HG02852 (cell line): ENCODE measurements around the gene HES7.

Source experiments
- ATAC-seq: cut with Tn5 transposase; IDR thresholded peaks from one replicate; pipeline ENCODE4 v1.9.1; 2021; ENCODE audit warnings: mild to moderate bottlenecking, moderate library complexity; ENCODE audit not compliant: unreplicated experiment

The HES7 gene

DNA sequence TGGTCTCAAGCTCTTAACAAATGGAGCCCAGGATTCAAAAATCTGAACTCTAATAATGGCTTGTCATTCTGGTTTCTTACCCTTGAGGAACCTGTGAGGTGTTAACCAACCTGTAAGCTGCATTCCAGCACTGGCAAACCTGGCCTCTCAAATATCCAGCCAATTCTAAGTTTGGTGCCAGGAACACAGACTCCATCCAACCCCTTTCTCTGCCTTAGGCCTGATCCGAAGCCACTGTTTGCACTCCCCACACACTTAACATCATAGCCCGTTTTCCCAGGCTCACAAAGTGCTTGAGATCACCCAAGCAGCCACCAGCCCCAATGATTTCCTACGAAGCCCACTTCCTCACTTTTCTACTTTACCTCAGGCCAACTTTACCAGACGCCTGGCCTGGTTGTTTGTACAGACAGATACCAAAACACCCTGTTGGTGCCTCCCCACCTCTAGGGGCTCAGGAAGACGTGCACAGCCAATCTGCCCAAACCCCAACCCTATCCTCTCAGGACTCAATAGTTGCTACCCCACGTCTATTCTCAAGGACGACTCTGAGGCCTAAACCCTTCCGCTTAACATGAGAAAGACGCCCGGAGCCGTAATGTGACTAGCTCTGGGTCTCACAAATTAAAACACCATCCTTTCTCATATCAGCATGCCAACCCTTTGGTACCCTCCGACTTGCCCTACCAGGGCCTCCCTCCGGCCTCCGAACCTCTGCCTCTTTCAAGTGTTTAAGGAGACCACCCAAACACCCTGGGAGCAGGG, 31.5 kb upstream of the HES7 start:
- ATAC-seq: no peak

DNA sequence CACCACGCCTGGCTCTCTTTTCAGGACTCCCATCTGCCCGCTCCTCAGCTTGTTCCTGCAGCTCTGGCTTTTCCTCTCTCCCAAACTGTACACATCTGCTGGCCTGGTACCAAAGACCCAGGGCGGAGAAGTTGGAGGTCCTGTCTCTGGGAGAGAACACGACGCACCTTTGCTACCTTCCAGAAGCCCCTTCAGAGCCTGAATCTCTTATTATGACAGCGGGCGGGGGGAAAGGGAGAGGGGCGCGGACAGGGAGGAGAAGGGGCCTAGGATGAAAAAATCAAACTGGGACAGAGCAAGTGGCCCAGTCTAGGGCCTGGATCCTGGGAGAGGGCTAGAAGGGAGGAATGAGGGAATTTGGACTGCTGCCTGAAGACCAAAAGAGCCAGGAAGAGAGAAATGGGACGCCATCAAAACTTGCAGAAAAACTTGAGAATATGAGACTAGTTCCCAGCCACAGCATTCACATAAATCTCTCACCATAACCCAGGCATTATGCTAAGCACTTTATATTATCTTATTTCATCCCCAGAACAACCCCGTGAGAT, 30.8 kb upstream of the HES7 start:
- ATAC-seq: no peak

DNA sequence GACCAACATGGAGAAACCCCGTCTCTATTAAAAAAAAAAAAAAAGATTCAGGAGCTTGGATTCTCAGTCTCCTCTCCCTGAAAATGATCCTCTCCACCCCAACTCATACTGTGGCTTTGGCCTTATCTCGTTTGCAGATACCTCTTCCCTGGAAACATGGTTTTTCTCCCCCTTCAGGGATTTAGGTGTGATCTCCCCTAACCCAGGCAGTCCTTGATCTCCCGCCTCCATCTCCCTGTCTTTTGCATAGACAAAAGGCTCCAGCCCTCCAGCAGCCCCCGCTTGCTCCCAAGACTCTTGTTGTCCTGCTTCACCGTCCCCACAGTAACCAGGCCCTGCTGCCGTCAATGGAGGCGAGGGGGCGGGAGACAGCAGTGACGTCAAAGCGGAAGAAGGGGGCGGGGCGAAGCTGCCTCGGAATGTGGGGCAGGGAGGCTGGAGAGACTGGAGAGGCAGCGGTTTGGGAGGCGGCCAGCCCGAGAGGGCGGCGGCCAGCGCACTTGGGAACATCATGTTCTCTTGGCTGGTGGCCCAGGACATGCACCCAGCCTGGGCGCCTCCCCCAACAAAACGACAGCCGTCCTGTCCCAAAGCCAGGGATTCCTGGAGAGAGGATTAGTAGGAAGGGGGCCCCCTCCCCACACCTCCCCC, 30.2 kb upstream of the HES7 start:
- no peak for ATAC-seq

DNA sequence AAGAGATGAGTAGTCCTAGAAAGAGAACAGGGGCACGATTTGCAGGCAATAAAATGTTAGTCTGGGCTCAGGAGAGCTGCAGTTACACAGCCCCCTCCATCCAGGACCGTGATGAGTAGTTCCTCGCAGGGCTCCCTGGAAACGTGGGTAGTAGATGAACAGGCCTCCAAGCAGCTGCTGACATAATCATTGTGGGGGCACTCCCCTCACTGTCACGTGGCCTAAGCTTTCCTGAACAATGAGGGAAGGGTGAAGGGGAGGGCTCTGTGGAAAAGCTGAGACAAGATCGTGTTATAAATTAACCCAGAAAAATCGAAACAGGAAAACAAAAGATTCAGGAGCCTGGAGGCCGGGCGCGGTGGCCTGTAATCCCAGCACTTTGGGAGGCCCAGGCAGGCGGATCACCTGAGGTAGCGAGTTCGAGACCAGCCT, 29.6 kb upstream of the HES7 start:
- ATAC-seq: no peak

DNA sequence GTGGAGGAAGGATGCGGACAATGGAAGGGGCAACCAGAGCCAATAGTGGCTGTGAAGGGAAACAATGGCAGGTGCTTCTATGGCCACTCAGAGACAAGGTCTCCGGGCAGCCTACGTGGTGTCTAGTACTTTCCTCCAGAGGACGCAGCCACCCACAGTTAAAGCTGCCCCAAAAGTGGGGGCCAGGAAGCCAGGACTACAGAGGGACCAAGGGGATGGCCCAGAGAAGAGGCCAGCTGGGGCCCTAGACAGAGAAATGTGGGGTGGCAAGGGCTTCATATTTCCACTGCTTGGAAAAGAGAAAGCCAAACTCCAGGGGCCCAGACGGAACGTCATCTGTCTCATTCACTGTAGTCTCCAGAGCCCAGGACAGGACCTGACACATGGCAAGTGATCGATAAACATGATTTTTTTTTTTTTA, 29.1 kb upstream of the HES7 start:
- no peak for ATAC-seq

DNA sequence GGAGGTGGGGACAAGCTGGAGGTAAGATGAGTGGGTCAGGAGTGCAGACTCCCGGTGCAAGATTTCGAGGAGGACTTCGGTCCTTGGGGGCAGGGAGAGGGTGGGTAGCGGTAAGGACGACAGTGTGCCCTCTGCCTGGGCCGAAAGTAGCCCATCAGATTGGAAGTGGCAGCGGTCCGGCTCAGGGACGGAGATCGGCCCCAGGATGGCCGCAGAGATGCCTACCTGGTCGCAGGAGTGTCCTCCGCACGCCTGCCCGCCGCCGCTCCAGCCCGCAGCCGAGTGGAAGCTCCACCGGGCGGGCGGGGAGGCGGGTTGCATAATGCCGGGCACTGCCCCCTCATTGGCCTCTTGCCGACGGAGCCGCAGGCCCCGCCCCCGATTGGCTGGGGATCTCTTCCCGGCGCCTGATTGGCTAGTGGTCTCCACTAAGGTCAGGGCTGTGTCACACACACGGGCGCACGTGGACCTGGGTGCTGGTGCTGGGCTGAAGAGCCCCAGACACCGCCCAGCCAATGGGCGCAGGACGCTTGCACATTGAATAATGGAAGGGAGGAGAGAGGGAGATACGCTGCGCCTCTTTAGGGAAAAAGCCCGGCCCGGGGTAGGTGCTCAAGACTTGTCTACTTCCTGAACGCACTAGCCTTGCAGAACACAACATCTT, 28.3 kb upstream of the HES7 start, which contains the start of gene PER1:
Gene PER1, minus strand, starts transcription at position 293 of the 664 bp plus-strand sequence. CDS start 1,698 bp downstream, outside the sequence.
- ATAC-seq: no peak

DNA sequence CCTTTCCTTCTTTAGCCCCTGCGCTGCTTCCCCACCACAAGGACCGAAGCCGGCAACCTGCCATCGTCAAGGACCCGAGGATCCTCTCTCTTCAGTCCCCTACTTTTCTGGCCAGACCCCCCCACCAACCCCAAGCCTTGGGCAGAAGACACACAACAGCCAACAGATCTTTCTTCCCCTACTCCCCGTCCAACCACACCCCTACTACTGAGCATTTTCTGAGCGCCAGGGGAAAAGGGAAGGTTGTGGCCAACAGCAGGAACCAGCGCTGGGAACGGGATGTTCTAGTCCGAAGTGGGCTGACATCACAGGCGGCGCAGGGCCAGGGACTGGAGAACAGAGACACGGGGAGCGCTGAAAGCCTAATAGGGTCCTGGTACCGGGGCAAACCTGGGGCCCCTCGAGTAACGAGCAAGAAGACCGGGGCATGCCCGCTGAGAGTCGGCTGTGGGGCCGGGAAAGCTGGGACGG, 27.8 kb upstream of the HES7 start:
- no peak for ATAC-seq

DNA sequence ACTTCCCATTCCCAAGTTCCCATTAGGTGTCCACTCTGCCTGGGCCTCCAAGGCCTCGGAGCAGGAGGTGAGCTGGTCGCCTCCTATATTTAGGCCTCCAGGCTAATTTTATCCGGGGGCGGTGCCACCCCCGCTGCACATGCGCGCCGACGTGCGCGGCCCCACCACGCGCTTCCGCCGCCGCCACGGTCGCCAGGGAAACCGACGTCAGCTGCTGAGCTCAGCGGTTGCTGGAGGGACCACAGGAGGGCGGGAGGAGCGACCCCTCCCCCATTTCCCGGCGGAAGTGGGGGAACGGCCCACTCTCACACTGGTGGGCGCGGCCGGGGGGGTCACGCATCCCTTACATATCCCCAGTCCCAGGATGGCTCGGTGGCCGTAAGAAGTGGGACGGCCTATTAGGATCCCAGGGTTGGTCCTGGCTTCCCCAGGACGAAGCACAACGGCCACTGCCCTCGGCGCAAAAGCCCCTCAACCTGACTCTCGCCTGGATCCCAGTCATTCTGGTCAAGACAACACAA, 27.3 kb upstream of the HES7 start:
- peak; percentile 45 for ATAC-seq

DNA sequence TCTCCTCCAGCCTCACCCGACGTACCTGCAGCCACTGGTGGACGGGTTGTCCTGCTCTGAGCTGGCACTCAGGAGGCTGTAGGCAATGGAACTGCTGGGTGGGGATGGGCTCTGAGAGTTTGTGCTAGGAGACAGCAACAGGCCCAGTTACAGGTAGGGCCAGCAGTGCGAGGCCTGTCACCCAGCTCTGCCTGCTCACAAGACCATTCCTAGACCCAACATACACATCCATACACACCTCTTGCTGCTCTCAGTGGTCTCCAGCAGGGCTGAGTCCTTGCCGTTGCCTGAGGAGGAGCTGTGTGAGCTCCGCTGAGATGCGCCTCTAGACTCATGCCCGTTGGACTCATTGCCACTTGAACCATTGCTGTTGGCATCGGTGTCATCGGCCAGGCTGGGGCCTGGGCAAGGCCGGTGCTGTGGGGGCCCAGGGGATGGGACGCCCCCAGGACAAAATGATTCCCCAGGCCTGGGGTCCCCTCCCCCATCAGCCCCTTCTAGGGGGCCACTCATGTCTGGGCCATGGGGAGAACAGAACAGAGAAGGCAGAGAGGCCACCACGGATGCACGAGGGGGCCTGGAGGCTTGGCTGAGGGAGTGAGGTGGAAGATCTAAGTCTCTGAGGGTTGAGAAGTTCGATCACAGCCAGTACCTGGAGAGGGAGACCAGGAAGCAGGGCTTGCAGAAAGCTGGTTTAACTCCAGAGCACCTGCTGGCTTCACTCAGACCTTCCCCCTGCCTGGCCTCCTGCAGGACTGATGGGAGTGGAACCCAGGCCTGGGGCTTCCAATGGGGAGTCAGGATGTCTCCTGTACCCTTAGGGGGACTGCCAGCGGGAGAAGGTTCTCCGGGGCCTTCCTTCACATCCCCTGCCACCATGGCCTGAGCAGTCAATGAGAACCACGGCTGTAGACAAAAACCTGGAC, 26.6 kb upstream of the HES7 start:
- ATAC-seq: no peak

DNA sequence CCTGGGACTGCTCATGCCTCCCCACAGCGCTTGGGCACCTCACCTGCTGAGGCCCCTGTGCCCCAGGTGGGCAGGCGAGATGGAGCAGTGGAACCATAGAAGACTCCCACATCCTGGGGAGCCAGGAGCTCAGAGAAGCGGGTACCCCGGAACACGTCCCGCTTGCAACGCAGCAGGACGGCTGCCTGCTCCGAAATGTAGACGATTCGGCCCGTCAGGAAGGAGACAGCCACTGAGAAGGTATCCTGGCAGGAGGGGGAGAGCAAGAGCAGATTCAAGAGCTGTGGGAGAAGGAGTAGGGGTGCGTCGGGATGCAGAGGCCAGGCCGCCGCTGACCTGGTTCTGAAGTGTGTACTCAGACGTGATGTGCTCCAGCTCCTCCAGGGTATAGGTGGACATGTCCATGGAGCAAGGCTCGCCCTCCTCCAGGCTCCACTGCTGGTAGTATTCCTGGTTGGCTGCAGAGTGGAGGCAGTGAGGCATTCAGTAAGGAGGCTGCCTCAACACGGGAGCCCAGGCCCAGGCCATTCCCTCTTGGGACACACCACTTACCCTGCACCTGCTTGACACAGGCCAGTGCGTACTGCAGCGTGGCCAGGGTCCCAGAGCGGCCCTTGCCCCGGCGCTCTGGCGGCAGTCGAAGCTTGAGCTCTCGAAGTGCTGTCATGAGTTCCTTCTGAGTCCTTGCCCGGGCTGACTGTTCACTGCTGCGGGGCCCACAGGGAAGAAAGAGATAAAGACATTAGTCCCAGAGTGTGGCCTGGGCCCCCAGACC, 25.7 kb upstream of the HES7 start:
- ATAC-seq: no peak

DNA sequence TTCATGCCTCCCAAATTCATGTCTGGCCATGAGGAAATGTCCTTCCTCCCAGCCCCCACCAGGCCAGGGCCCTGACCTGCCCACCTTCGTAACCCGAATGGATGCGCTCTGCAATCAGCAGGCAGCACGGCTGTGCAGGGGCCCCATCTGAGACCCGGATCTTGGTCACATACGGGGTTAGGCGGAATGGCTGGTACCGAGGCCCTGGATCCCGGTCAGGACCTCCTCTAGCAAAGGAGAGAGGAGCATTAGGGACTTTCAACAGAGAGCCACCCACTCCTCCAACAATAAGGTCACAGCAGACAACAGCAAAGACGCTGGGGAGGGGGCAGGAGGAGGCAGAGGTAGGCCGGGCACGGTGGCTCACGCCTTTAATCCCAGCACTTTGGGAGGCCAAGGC, 24.7 kb upstream of the HES7 start:
- no peak for ATAC-seq

DNA sequence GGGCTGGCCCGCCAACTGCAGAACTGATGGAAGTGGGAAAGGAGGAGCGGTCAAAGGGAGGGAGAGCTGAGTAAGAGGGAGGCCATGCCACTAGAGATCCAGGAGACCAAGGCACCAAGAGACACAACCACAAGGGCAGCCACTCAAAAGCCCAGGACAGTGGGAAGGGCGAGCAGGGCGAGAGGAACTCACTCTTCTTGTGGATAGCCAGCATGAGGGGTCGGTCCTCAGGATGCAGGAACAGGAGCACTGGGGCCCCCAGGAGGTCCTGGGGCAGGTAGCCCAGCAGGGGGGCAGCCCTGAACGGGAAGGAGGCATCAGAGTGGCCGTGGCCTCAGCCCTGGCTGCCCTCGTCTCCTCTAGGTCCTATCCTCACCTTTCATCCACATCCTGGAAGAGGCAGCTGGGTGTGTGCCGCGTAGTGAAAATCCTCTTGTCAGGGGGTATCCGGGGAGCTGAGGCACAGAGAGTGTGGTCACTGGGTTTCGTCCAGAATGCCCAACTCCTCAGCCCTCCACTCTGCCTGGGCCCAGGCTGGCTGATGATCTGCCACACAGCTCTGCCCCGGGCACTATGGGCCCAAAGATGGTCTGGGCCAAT, 24.0 kb upstream of the HES7 start:
- ATAC-seq: no peak

DNA sequence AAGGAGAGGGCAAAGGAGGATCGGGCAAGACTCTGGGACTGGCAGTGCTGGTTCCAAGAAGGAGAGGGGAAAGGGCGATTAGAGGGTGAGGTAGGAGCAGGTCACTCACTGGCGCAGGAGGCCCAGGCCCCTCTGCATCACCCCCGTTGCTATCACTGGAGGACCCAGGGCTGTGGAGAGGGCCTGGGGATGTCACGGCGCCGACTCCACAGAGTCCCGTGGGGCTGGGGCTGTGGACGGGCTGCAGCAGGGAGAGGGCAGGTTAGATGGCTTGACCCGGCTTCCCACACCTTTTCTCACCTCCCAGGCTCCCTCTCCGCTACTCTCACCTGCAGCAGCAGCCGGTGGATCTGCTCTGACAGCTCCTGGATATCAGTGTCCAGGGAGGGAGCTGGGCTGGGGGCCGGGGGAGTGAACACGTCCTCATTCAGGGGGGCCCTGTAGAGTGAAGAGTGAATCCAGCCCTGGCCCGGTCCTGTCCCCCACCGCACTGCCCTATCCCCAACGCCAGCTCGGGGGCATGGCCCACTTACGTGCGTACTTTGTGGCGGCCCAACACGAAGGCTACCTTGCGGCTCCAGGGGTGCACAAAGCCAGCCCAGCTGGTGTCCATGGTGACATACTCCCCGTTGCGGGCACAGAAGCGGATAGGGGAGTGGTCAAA, 23.4 kb upstream of the HES7 start:
- no peak for ATAC-seq

DNA sequence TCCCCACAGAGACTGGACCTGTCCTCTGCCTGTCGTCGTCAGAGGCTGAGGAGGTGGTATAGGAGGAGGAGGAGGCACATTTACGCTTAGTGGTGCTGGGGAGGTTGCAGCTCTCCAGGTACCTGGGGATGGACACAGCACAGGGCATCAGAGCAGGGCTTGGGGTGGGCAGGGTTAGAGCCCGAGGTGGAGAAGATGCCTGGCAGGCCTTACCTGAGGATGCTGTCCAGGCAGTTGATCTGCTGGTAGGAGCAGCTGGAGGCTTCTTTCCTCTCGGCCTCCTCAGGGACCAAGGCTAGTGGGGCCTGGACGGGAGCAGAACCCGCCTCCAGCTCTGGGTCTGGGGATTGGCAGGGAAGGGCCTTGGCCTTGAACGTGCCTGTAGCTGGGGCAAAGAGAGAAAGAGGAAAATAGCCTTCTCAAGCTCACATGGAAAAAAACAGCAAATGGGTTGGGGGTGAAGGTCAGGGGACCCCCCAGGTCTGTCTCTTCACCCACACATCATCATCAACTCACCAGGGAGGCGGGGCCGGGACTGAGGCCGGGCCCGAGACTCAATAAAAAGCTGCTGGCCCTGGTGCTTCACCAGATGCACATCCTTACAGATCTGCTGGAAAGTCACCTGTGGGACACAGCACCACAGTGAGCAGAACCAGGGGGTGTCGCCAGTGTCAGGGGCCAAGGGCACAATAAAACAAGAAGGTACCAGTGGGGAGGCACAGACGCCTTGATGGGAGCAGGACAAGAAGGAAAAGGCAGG, 22.7 kb upstream of the HES7 start:
- no peak for ATAC-seq

DNA sequence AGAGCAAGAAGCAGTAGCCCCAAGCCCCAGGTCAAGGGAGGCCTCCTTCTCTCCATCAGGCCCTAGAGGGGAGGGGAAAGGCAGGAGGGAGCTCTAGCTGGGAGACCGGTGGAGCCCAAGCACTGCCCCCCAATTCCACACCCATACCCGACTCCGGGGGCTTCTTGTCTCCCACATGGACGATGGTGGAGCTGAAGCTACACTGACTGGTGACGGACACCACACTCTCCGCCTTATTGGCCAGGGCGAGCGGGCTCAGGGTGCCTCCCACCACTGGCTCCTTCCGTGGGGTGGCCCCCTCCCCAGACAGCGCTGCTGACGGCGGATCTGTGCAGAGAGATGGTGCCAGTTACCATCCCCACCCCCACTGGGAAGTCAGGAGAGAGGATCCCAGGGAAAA, 21.9 kb upstream of the HES7 start:
- ATAC-seq: no peak

DNA sequence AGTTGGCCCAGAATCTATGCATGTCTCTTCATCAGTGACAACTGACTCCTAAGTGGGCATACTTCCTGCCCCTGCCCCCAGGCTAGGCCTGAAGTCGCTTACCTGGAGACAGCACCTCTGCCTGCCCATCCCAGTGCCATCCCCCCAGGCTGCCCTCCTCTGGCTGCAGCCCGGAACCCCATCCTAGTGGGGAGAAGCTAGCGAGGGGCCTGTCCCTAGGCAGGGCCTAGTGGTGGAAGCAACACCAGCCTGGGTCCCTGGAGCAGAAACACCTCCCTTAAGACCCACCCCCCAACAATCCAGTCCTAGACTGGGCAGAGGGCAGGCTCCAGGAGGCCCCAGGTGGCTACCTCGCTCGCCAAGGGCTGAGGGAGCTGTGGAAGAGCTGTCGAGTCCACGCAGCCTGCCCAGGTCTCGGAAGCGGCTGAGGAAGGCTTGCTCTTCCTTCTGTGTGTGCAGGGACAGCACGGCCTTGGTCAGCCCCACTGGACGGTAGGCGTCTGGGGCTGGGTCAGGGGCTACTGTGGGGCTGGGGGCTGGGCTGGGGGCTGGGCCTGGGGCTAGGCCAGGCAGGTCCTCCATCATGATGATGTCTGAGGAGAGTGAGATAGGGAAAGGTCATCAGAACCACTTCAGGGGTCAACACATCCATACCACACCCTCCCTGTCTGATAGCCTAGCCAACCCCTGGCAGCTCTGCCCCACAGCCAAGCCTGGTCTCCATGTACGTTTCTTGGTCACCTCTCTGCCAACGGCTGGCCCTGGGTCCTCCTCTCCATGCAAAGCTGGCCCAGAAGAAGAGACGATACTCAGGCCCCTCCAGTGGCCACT, 20.7 kb upstream of the HES7 start:
- ATAC-seq: no peak
